Measurements from ENCODE around the gene FLRT2.

GRCh38 chr14:85574853-85575616, 45.1 kb downstream of the FLRT2 start:
- TF ChIP-seq POLR2AphosphoS5 (IDR thresholded peaks at IDR 0.05; ENCODE audit: low read depth, low read length) = no peak
- no peak for TF ChIP-seq CTCF (IDR thresholded peaks at IDR 0.05 in 2 of 3, conservative IDR thresholded peaks at IDR 0.05 in 1 of 3; ENCODE audit: borderline replicate concordance in 1 of 3, insufficient read depth in 1 of 3, low read depth in 2 of 3, low read length in 2 of 3)
- TF ChIP-seq POLR2A (IDR thresholded peaks at IDR 0.05; ENCODE audit: borderline replicate concordance, extremely low read depth, insufficient read depth, insufficient read length) = no peak
- no peak for TF ChIP-seq SIN3A (IDR thresholded peaks at IDR 0.05; ENCODE audit: low read depth)
- no peak for TF ChIP-seq EZH2 (IDR thresholded peaks at IDR 0.05)
- no peak for TF ChIP-seq ZNF274 (IDR thresholded peaks at IDR 0.05; ENCODE audit: low read depth, low read length)
- TF ChIP-seq ZFX (IDR thresholded peaks at IDR 0.05) = no peak
- TF ChIP-seq SRF (IDR thresholded peaks at IDR 0.05; ENCODE audit: low read depth) = no peak
- TF ChIP-seq RAD21 (IDR thresholded peaks at IDR 0.05; ENCODE audit: low read depth) = no peak

Measured in HCT116 (cell line).